ENCODE results near the gene CYB5D1.

The CYB5D1 gene

GRCh38 chr17:7855660-7856010, 2.2 kb upstream of the CYB5D1 start:
- H3K27ac ChIP-seq = peak overlapping the region; percentile 98
- TF ChIP-seq CTCF (IDR thresholded peaks at IDR 0.05) = no peak
- no peak for TF ChIP-seq ZFX (IDR thresholded peaks at IDR 0.05; ENCODE audit: borderline replicate concordance)

GRCh38 chr17:7856011-7856810, 1.6 kb upstream of the CYB5D1 start:
- peak overlapping the region; percentile 98 for H3K27ac ChIP-seq
- TF ChIP-seq CTCF (IDR thresholded peaks at IDR 0.05) (no peak), ZFX (IDR thresholded peaks at IDR 0.05; ENCODE audit: borderline replicate concordance) (no peak)

GRCh38 chr17:7856811-7857712, 741 bp upstream of the CYB5D1 start, which contains the start of gene NAA38:
TSS of gene NAA38 (minus strand) at chr17:7857559. CDS start at chr17:7857463, 96 bp downstream.
- TF ChIP-seq CTCF (IDR thresholded peaks at IDR 0.05) = peak; percentile 55
- TF ChIP-seq ZFX (IDR thresholded peaks at IDR 0.05; ENCODE audit: borderline replicate concordance) = no peak
- peak within 1 kb of the TSS; percentile 98 for H3K27ac ChIP-seq

- H3K27ac ChIP-seq = peak overlapping the region; percentile 98
- no peak for TF ChIP-seq ZFX (IDR thresholded peaks at IDR 0.05; ENCODE audit: borderline replicate concordance)
- TF ChIP-seq CTCF (IDR thresholded peaks at IDR 0.05) = no peak; the same call in none of the 2 replicates
Observed at GRCh38 chr17:7858522-7858810, 663 bp downstream of the CYB5D1 start.

GRCh38 chr17:7859028-7859427, 1.2 kb downstream of the CYB5D1 start:
- TF ChIP-seq ZFX (IDR thresholded peaks at IDR 0.05; ENCODE audit: borderline replicate concordance) (no peak), CTCF (IDR thresholded peaks at IDR 0.05) (no peak)
- H3K27ac ChIP-seq = peak overlapping the region; percentile 98

GRCh38 chr17:7862692-7863437, 5.1 kb downstream of the CYB5D1 start:
- TF ChIP-seq CTCF (IDR thresholded peaks at IDR 0.05) = peak; percentile 90
- TF ChIP-seq ZFX (IDR thresholded peaks at IDR 0.05; ENCODE audit: borderline replicate concordance) = no peak
- H3K27ac ChIP-seq = peak overlapping the region; percentile 98

GRCh38 chr17:7864384-7864783, 6.6 kb downstream of the CYB5D1 start:
- peak overlapping the region; percentile 98 for H3K27ac ChIP-seq

All from 22Rv1 (cell line).